HepG2 (cell line): Measurements from ENCODE around the gene MTSS2. TPM values are rescaled to one million over a fixed set of nuclear protein-coding genes. Genes with fewer than 3 reads are reported as not detected.
A peak's percentile ranks its signal among the peaks of the same experiment; 100 is the strongest.

Source experiments
- ARNTL ChIP-seq: sonication (generic); formaldehyde crosslinking; IDR thresholded peaks from 2 replicates; pipeline ENCODE4 v1.4.0; 2020; ENCODE audit warnings: mild to moderate bottlenecking, missing genetic modification reagents
- ELF3 ChIP-seq: IDR thresholded peaks from 2 replicates; pipeline ENCODE4 v1.6.1; 2016; ENCODE audit warnings: missing genetic modification reagents, missing compliant biosample characterization
- FOXC1 ChIP-seq: sonication (generic); formaldehyde crosslinking; IDR thresholded peaks from 2 replicates; pipeline ENCODE4 v1.8.0; 2022; ENCODE audit warnings: mild to moderate bottlenecking, missing genetic modification reagents, borderline replicate concordance
- HES4 ChIP-seq: sonication (generic); formaldehyde crosslinking; IDR thresholded peaks from 2 replicates; pipeline ENCODE4 v1.9.0; 2021; ENCODE audit warnings: mild to moderate bottlenecking, missing genetic modification reagents, borderline replicate concordance
- HNRNPL ChIP-seq: fragments of 200-400 bp; formaldehyde crosslinking; IDR thresholded peaks from 2 replicates; pipeline ENCODE4 v1.6.1; 2017; ENCODE audit warnings: mild to moderate bottlenecking, low read depth, low read length
- MLX ChIP-seq: IDR thresholded peaks from 2 replicates; pipeline ENCODE4 v1.6.1; 2016
- PCBP2 ChIP-seq: fragments of 200-400 bp; formaldehyde crosslinking; optimal IDR thresholded peaks from 2 replicates; pipeline ENCODE3; 2018; ENCODE audit warnings: low read length, low read depth; ENCODE audit not compliant: poor library complexity, severe bottlenecking
- SKIL ChIP-seq: sonication (generic); formaldehyde crosslinking; IDR thresholded peaks from 2 replicates; pipeline ENCODE4 v1.8.0; 2022; ENCODE audit warnings: missing genetic modification reagents, mild to moderate bottlenecking, moderate library complexity, borderline replicate concordance
- SOX13 ChIP-seq, 3 experiments: fragments of 450-650 bp in 1 of 3; sonication (generic) in 1 of 3; formaldehyde crosslinking in 1 of 3; IDR thresholded peaks in 2 of 3; conservative IDR thresholded peaks in 1 of 3; 2 replicates each; pipeline versions ENCODE4 v1.5.0 to v1.6.1; 2016 to 2020; ENCODE audit warnings: antibody characterized with exemption in 1 of 3, mild to moderate bottlenecking in 1 of 3, missing compliant biosample characterization in 1 of 3, missing genetic modification reagents in 1 of 3, moderate library complexity in 1 of 3
- ZBTB39 ChIP-seq: sonication (generic); formaldehyde crosslinking; IDR thresholded peaks from 2 replicates; pipeline ENCODE4 v1.5.0; 2020; ENCODE audit warnings: missing genetic modification reagents
- ZHX1 ChIP-seq: sonication (generic); formaldehyde crosslinking; IDR thresholded peaks from 2 replicates; pipeline ENCODE4 v1.8.1; 2022; ENCODE audit warnings: low read depth, mild to moderate bottlenecking, missing genetic modification reagents
- ZHX2 ChIP-seq, 2 experiments: sonication (generic) in 1 of 2; formaldehyde crosslinking in 1 of 2; IDR thresholded peaks; 2 replicates each; pipeline versions ENCODE4 v1.6.1 to v1.9.0; 2014 to 2022; ENCODE audit warnings: antibody characterized with exemption in 1 of 2, borderline replicate concordance in 1 of 2, inconsistent platforms in 1 of 2, low read depth in 1 of 2, missing genetic modification reagents in 1 of 2
- ZNF317 ChIP-seq: sonication (generic); formaldehyde crosslinking; IDR thresholded peaks from 2 replicates; pipeline ENCODE4 v1.5.0; 2020; ENCODE audit warnings: mild to moderate bottlenecking, missing genetic modification reagents
- ZNF746 ChIP-seq: sonication (generic); formaldehyde crosslinking; IDR thresholded peaks from 2 replicates; pipeline ENCODE4 v1.8.0; 2022; ENCODE audit warnings: mild to moderate bottlenecking, missing genetic modification reagents
- polyA plus RNA-seq, 8 experiments: library from polyadenylated mRNA; depleted of rRNA in 3 of 8; stranded (reverse) in 7 of 8; unstranded in 1 of 8; fragments of >200 nt; fragmentation: Illumina TruSeq in 4 of 8; extraction: Trizol in 4 of 8; gene quantifications; 2 replicates each; pipeline versions ENCODE4 v1.2.1 to v1.2.3, GENCODE V29; 2011 to 2016; ENCODE audit warnings: low read depth in 4 of 8, missing spikeins in 1 of 8, mixed read lengths in 1 of 8; ENCODE audit not compliant: insufficient read depth in 1 of 8
- total RNA-seq, 5 experiments: library from RNA; depleted of rRNA; stranded (reverse); fragments of >200 nt; fragmentation: Illumina TruSeq; extraction: Trizol; gene quantifications; 2 replicates each; pipeline ENCODE4 v1.2.3, GENCODE V29; 2016; ENCODE audit warnings: low read depth in 1 of 5

MTSS2 gene
- total and polyA plus RNA-seq, 2 of the 13 experiments (the other 11 are each of a cell fraction or from before 2014, with no cell fraction given) = 132 to 242 TPM

- TF ChIP-seq ZHX2 (IDR thresholded peaks at IDR 0.05; ENCODE audit: low read depth) = no peak
- TF ChIP-seq ZHX2 (CRISPR knock-in tag; IDR thresholded peaks at IDR 0.05; ENCODE audit: borderline replicate concordance) = no peak
- TF ChIP-seq ZHX1 (CRISPR knock-in tag) = no peak
- no peak for TF ChIP-seq SOX13 (IDR thresholded peaks at IDR 0.05)
- TF ChIP-seq SOX13 (CRISPR knock-in tag; conservative IDR thresholded peaks at IDR 0.05 in 1 of 2, IDR thresholded peaks at IDR 0.05 in 1 of 2) = no peak
- no peak for TF ChIP-seq ZNF317 (CRISPR knock-in tag)
- no peak for TF ChIP-seq ELF3 (CRISPR knock-in tag)
- TF ChIP-seq MLX = no peak
- TF ChIP-seq PCBP2 = no peak
- TF ChIP-seq ZNF746 = no peak
- no peak for TF ChIP-seq HES4 (CRISPR knock-in tag)
- TF ChIP-seq HNRNPL = 0 out of 2 replicates have a peak, but pooled peaks have one; percentile 21
- no peak for TF ChIP-seq ZBTB39 (CRISPR knock-in tag)
- TF ChIP-seq FOXC1 (CRISPR knock-in tag) = no peak
- TF ChIP-seq SKIL (CRISPR knock-in tag) = no peak
- TF ChIP-seq ARNTL = no peak
These were observed 20.6 kb downstream of the MTSS2 start (continued) for GRCh38 chr16:70665113-70665694.
